K562 (cell line): ENCODE measurements around the gene HMGN1. TPM values are rescaled to one million over a fixed set of nuclear protein-coding genes. Genes with fewer than 3 reads are reported as not detected.

Experiments
- ARNT ChIP-seq, 2 experiments: fragments of 450-650 bp; IDR thresholded peaks; 2 replicates each; pipeline ENCODE4 v1.6.1; 2016; ENCODE audit warnings: mild to moderate bottlenecking in 1 of 2
- ASH1L ChIP-seq: fragments of 450-650 bp; IDR thresholded peaks from 2 replicates; pipeline ENCODE4 v1.6.1; 2018; ENCODE audit warnings: borderline replicate concordance, mild to moderate bottlenecking, low read depth; ENCODE audit not compliant: partially characterized antibody
- BHLHE40 ChIP-seq: IDR thresholded peaks from 2 replicates; pipeline ENCODE4 v1.6.1; 2011; ENCODE audit warnings: low read length, improper control_type of control experiment
- C11orf30 ChIP-seq: fragments of 450-650 bp; IDR thresholded peaks from 2 replicates; pipeline ENCODE4 v1.6.1; 2016; ENCODE audit warnings: low read depth, mild to moderate bottlenecking
- CSDE1 ChIP-seq, 2 experiments: fragments of 450-650 bp; IDR thresholded peaks; 2 replicates each; pipeline ENCODE4 v1.6.1; 2016; ENCODE audit warnings: mild to moderate bottlenecking in 1 of 2
- EP400 ChIP-seq: fragments of 450-650 bp; IDR thresholded peaks from 2 replicates; pipeline ENCODE4 v1.6.1; 2017; ENCODE audit warnings: antibody characterized with exemption, mild to moderate bottlenecking, moderate library complexity
- ESRRA ChIP-seq: fragments of 450-650 bp; IDR thresholded peaks from 2 replicates; pipeline ENCODE4 v1.6.1; 2014; ENCODE audit warnings: low read depth, mild to moderate bottlenecking, moderate library complexity, borderline replicate concordance
- FOS ChIP-seq: IDR thresholded peaks from 3 replicates; pipeline ENCODE4 v1.6.1; 2011; ENCODE audit not compliant: insufficient read length; ENCODE audit errors: extremely low read depth
- GABPA ChIP-seq: fragments of 200-800 bp; sonication (Bioruptor generic); conservative IDR thresholded peaks from 2 replicates; pipeline ENCODE4 v1.6.1; 2016; ENCODE audit warnings: low read depth, missing genetic modification characterization, missing compliant biosample characterization
- GABPB1 ChIP-seq: sonication (generic); formaldehyde crosslinking; IDR thresholded peaks from 2 replicates; pipeline ENCODE4 v1.8.0; 2022; ENCODE audit warnings: mild to moderate bottlenecking, missing genetic modification reagents
- GTF2E2 ChIP-seq: fragments of 200-800 bp; sonication (Bioruptor generic); IDR thresholded peaks from 2 replicates; pipeline ENCODE4 v1.6.1; 2016; ENCODE audit warnings: missing genetic modification characterization, missing compliant biosample characterization
- GTF2F1 ChIP-seq: IDR thresholded peaks from 2 replicates; pipeline ENCODE4 v1.6.1; 2011; ENCODE audit warnings: low read depth, low read length, improper control_type of control experiment
- HMG20B ChIP-seq: fragments of 250-450 bp; sonication (Bioruptor Pico); IDR thresholded peaks from 2 replicates; pipeline ENCODE4 v1.5.0; 2021; ENCODE audit warnings: mild to moderate bottlenecking
- HMGN3 ChIP-seq: IDR thresholded peaks from 2 replicates; pipeline ENCODE4 v1.6.1; 2011; ENCODE audit warnings: borderline replicate concordance, low read depth, mild to moderate bottlenecking, mixed read lengths, low read length; ENCODE audit not compliant: insufficient read length; ENCODE audit errors: extremely low read depth
- KAT7 ChIP-seq: sonication (generic); formaldehyde crosslinking; IDR thresholded peaks from 2 replicates; pipeline ENCODE4 v1.8.0; 2022; ENCODE audit warnings: missing genetic modification reagents, mild to moderate bottlenecking, borderline replicate concordance
- KLF16 ChIP-seq: IDR thresholded peaks from 2 replicates; pipeline ENCODE4 v1.6.1; 2016; ENCODE audit warnings: antibody characterized with exemption
- LARP7 ChIP-seq: fragments of 450-650 bp; IDR thresholded peaks from 2 replicates; pipeline ENCODE4 v1.6.1; 2016
- MEIS2 ChIP-seq: fragments of 450-650 bp; IDR thresholded peaks from 2 replicates; pipeline ENCODE4 v1.6.1; 2014; ENCODE audit warnings: mild to moderate bottlenecking; ENCODE audit not compliant: partially characterized antibody
- NBN ChIP-seq: fragments of 450-650 bp; IDR thresholded peaks from 2 replicates; pipeline ENCODE4 v1.6.1; 2016; ENCODE audit warnings: low read depth, mild to moderate bottlenecking
- NEUROD1 ChIP-seq: fragments of 150-350 bp; IDR thresholded peaks from 2 replicates; pipeline ENCODE4 v1.6.1; 2014; ENCODE audit warnings: borderline replicate concordance, low read length, low read depth; ENCODE audit not compliant: partially characterized antibody
- NFYB ChIP-seq: IDR thresholded peaks from 2 replicates; pipeline ENCODE4 v1.6.1; 2011; ENCODE audit warnings: mild to moderate bottlenecking, moderate library complexity; ENCODE audit not compliant: insufficient read length; ENCODE audit errors: extremely low read depth
- RCOR1 ChIP-seq, 2 experiments: IDR thresholded peaks; 2 replicates each; pipeline ENCODE4 v1.6.1; 2012; ENCODE audit warnings: low read depth in 2 of 2, low read length in 2 of 2, borderline replicate concordance in 1 of 2, improper control_type of control experiment in 1 of 2
- SP1 ChIP-seq: sonication (generic); formaldehyde crosslinking; IDR thresholded peaks from 2 replicates; pipeline ENCODE4 v1.8.1; 2022; ENCODE audit warnings: mild to moderate bottlenecking, missing genetic modification reagents
- polyA plus RNA-seq, 8 experiments: library from polyadenylated mRNA; depleted of rRNA in 4 of 8; stranded (reverse) in 5 of 8; unstranded in 3 of 8; fragments of >200 nt; fragmentation: Nextera tagmentation in 2 of 8; fragmentation: Illumina TruSeq in 1 of 8; extraction: Ambion mirVana in 2 of 8; extraction: Trizol in 1 of 8; gene quantifications; 2 replicates each; pipeline versions ENCODE4 v1.2.1 to v1.2.3, GENCODE V29; 2011 to 2014; ENCODE audit warnings: inconsistent platforms in 1 of 8, missing spikeins in 1 of 8
- total RNA-seq, 7 experiments: library from RNA; depleted of rRNA in 6 of 7; stranded (reverse); fragments of >200 nt in 6 of 7; fragmentation: Illumina TruSeq in 2 of 7; extraction: Trizol in 2 of 7; gene quantifications; 2 replicates each; pipeline versions ENCODE4 v1.2.1 to v1.2.3, GENCODE V29; 2011 to 2021; ENCODE audit warnings: low replicate concordance in 1 of 7

Gene HMGN1
- total and polyA plus RNA-seq, 9 of the 15 experiments (the other 6 are each of a cell fraction or from before 2014, with no cell fraction given): 124 to 626 (median 498) TPM

GRCh38 chr21:39312112-39313041, 36.5 kb downstream of the HMGN1 start (continued):
- 0 out of 2 replicates have a peak, but pooled peaks have one; percentile 21 for TF ChIP-seq GTF2F1
- peak; percentile 46; the same call in 1 of the 2 replicates for TF ChIP-seq GABPA (tag)
- peak in 1 of 2 experiments; percentile 68; a peak in 1 of 4 replicates for TF ChIP-seq RCOR1 (IDR thresholded peaks at IDR 0.05; ENCODE audit: borderline replicate concordance in 1 of 2, low read depth in 2 of 2, low read length in 2 of 2)
- TF ChIP-seq MEIS2: peak; percentile 87
- peak; percentile 85 for TF ChIP-seq FOS
- TF ChIP-seq KAT7: 0 out of 2 replicates have a peak, but pooled peaks have one; percentile 31
- TF ChIP-seq NBN: peak; percentile 64; the same call in 1 of the 2 replicates
- peak; percentile 90 for TF ChIP-seq ASH1L
- TF ChIP-seq LARP7: 0 out of 2 replicates have a peak, but pooled peaks have one; percentile 50
- TF ChIP-seq CSDE1 (IDR thresholded peaks at IDR 0.05): peak in 1 of 2 experiments; percentile 3; a peak in 1 of 4 replicates
- 0 out of 2 replicates have a peak, but pooled peaks have one; percentile 43 for TF ChIP-seq GTF2E2 (tag)
- no peak for TF ChIP-seq BHLHE40
- peak; percentile 78 for TF ChIP-seq NEUROD1
- TF ChIP-seq HMG20B (CRISPR knock-in tag): no peak
- peak; percentile 87 for TF ChIP-seq SP1 (CRISPR knock-in tag)
- TF ChIP-seq HMGN3: peak; percentile 80
- TF ChIP-seq EP400: peak; percentile 40
- TF ChIP-seq KLF16: peak; percentile 3; the same call in 1 of the 2 replicates
- 0 out of 2 replicates have a peak, but pooled peaks have one; percentile 17 for TF ChIP-seq C11orf30
- TF ChIP-seq GABPB1 (CRISPR knock-in tag): 0 out of 2 replicates have a peak, but pooled peaks have one; percentile 14
- TF ChIP-seq ARNT (IDR thresholded peaks at IDR 0.05): 0 out of 4 replicates have a peak, but pooled peaks have one; percentile 24 to 33
- peak; percentile 92 for TF ChIP-seq NFYB
- TF ChIP-seq ESRRA: peak; percentile 74; the same call in 1 of the 2 replicates
